B cell (primary cell): ENCODE results near the gene PDE11A. TPM values are rescaled to one million over a fixed set of nuclear protein-coding genes. Genes with fewer than 3 reads are reported as not detected.

Experiments used
- ATAC-seq: fragments of 200-7000 bp; cut with Tn5 transposase; one replicate; pipeline ENCODE4 v1.10.0; 2021; ENCODE audit warnings: low read depth, mild to moderate bottlenecking, moderate number of reproducible peaks, moderate library complexity
- CTCF ChIA-PET: fragments of 350-600 bp; sonication (Branson Sonifier 250); formaldehyde crosslinking; loops from one replicate; lab custom pipeline; 2021; ENCODE audit warnings: antibody characterized with exemption, inconsistent platforms; lab: Charles Lee
- POLR2A ChIA-PET: fragments of 350-600 bp; sonication (Branson Sonifier 250); formaldehyde crosslinking; loops from one replicate; lab custom pipeline; 2021; ENCODE audit warnings: antibody characterized with exemption; lab: Charles Lee
- DNase-seq: peaks from one replicate; pipeline ENCODE4 v3.0.0; 2013
- H2AFZ ChIP-seq: 2 replicates; pipeline ENCODE4 v1.6.1; 2012; ENCODE audit warnings: mild to moderate bottlenecking, low read depth, low read length; ENCODE audit not compliant: insufficient read depth, poor library complexity, severe bottlenecking
- H3K27ac ChIP-seq, 2 donors: 1 replicate in 1 of 2; 2 replicates in 1 of 2; pipeline ENCODE4 v1.5.1; 2012 to 2013; ENCODE audit warnings: low read length in 2 of 2, mild to moderate bottlenecking in 2 of 2, moderate library complexity in 1 of 2
- H3K27me3 ChIP-seq, 4 experiments: fragments of 200-600 bp in 1 of 4; sonication (generic) in 1 of 4; replicated peaks in 1 of 4; 1 replicate in 2 of 4; 2 replicates in 2 of 4; pipeline versions ENCODE4 v1.6.1 to v1.7.0; 2013 to 2016; ENCODE audit warnings: low read length in 3 of 4, mild to moderate bottlenecking in 2 of 4, mixed read lengths in 1 of 4, moderate library complexity in 1 of 4; ENCODE audit not compliant: insufficient read depth in 4 of 4, control insufficient read depth in 3 of 4; ENCODE audit errors: control extremely low read depth in 1 of 4
- H3K36me3 ChIP-seq, 2 experiments: replicated peaks in 1 of 2; 1 replicate in 1 of 2; 2 replicates in 1 of 2; pipeline versions ENCODE4 v1.6.1 to v1.7.1; 2013; ENCODE audit warnings: low read length in 1 of 2; ENCODE audit not compliant: insufficient read depth in 2 of 2, control insufficient read depth in 1 of 2; ENCODE audit errors: control extremely low read depth in 1 of 2, extremely low read depth in 1 of 2
- H3K4me1 ChIP-seq, 2 donors: fragments of 200-600 bp in 1 of 2; sonication (generic) in 1 of 2; 1 replicate in 1 of 2; 2 replicates in 1 of 2; pipeline versions ENCODE4 v1.5.1 to v1.6.1; 2013 to 2017; ENCODE audit warnings: low read length in 2 of 2; ENCODE audit not compliant: control insufficient read depth in 2 of 2, insufficient read depth in 2 of 2
- H3K4me2 ChIP-seq: replicated peaks from 2 replicates; pipeline ENCODE3; 2012; ENCODE audit warnings: mild to moderate bottlenecking, low read depth, low read length; ENCODE audit not compliant: poor library complexity, severe bottlenecking
- H3K4me3 ChIP-seq, 5 experiments: fragments of 200-600 bp in 1 of 5; sonication (generic) in 1 of 5; 1 replicate in 3 of 5; 2 replicates in 2 of 5; pipeline versions ENCODE4 v1.5.1 to v1.7.0; 2011 to 2016; ENCODE audit warnings: low read length in 4 of 5, mild to moderate bottlenecking in 4 of 5, low read depth in 2 of 5, control low read depth in 1 of 5, moderate library complexity in 1 of 5; ENCODE audit not compliant: insufficient read depth in 1 of 5; ENCODE audit errors: control extremely low read depth in 1 of 5, extremely low read depth in 1 of 5
- H3K79me2 ChIP-seq: fragments of 200-600 bp; sonication (generic); one replicate; pipeline ENCODE4 v1.6.0; 2016; ENCODE audit warnings: low read length; ENCODE audit not compliant: control insufficient read depth, insufficient read depth
- H3K9ac ChIP-seq: fragments of 200-600 bp; sonication (generic); 2 replicates; pipeline ENCODE4 v1.6.1; 2017; ENCODE audit warnings: mild to moderate bottlenecking, low read length, moderate library complexity
- H3K9me3 ChIP-seq, 3 donors: one replicate each; pipeline versions ENCODE4 v1.6.1 to v1.7.1; 2013; ENCODE audit warnings: low read length in 2 of 3; ENCODE audit not compliant: control insufficient read depth in 2 of 3, insufficient read depth in 1 of 3; ENCODE audit errors: control extremely low read depth in 1 of 3
- H4K20me1 ChIP-seq: 2 replicates; pipeline ENCODE4 v1.6.0; 2012; ENCODE audit warnings: mild to moderate bottlenecking, low read length; ENCODE audit not compliant: insufficient read depth, control insufficient read depth, poor library complexity, severe bottlenecking
- H3K27ac Mint-ChIP-seq: one replicate; pipeline ENCODE4 v1.8.0; 2021; ENCODE audit warnings: mixed read lengths
- H3K27me3 Mint-ChIP-seq: one replicate; pipeline ENCODE4 v1.8.0; 2021; ENCODE audit warnings: mixed read lengths
- H3K4me1 Mint-ChIP-seq: one replicate; pipeline ENCODE4 v1.8.0; 2021; ENCODE audit warnings: mixed read lengths
- H3K4me3 Mint-ChIP-seq: one replicate; pipeline ENCODE4 v1.8.0; 2021; ENCODE audit warnings: mixed read lengths
- H3K9me3 Mint-ChIP-seq: one replicate; pipeline ENCODE4 v1.8.0; 2022; ENCODE audit warnings: mixed read lengths; ENCODE audit not compliant: insufficient read depth
- EZH2 ChIP-seq: IDR thresholded peaks from 2 replicates; pipeline ENCODE4 v1.6.1; 2012; ENCODE audit warnings: borderline replicate concordance, low read depth, mild to moderate bottlenecking, moderate library complexity, low read length; ENCODE audit not compliant: insufficient read depth, poor library complexity, severe bottlenecking
- WGBS: methylation state at CpG from one replicate; pipeline ENCODE4 v1.1.5; 2013; ENCODE audit warnings: missing lambda C conversion rate; ENCODE audit not compliant: insufficient coverage; 5-methylcytosine and 5-hydroxymethylcytosine counted together
- intact Hi-C: fragments of 100-400 bp; cut with micrococcal nuclease; formaldehyde crosslinking; loops from one replicate; pipeline ENCODE4 v1.10.0; 2022
- polyA plus RNA-seq: library from polyadenylated mRNA; depleted of rRNA; stranded (reverse); fragments of >200 nt; gene quantifications from 2 replicates; pipeline ENCODE4 v1.2.3, GENCODE V29; 2012
- total RNA-seq, 2 donors: library from RNA; stranded (reverse); fragments of 120-200 nt in 1 of 2; gene quantifications; 1 replicate in 1 of 2; 2 replicates in 1 of 2; pipeline versions ENCODE4 v1.2.3 to v1.2.4, GENCODE V29; 2013 to 2022
- TF ChIP-seq, protein P1 (sequence below): fragments of 200-600 bp; IDR thresholded peaks from one replicate; pipeline ENCODE4 v1.8.0; 2022; ENCODE audit warnings: antibody characterized with exemption, mild to moderate bottlenecking

The PDE11A gene
- total and polyA plus RNA-seq, 2 donors (not counting 1 experiment from before 2014, with no cell fraction given) = 0.25 TPM; not detected in 1

DNA sequence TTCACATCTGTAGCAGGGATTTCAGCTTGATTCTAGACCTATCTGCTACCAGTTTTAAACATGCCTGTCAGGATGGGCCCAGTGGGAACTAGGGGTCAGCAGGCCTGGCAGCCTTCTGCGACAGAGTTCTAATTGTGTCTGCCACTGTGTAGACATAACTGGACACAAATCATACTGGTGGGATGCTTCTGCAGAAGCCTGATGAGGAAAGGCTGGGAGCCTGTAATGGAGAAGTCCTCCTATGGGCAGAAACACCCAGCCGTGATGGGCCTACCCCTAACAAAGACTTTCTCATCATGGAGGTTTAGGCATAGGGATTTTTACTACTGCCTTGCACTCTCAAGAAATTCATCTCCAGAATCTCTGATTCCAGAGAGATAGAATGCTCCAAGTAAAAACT lies 166.9 kb downstream of the PDE11A start:
- CTCF ChIA-PET = no interaction called here
- Mint-ChIP-seq H3K4me3 (no peak overlapping the region), H3K27ac (no peak overlapping the region), H3K9me3 (no peaks in the 10 kb centered on the region), H3K27me3 (peaks cover 3% of the 10 kb centered on the region), H3K4me1 (peaks cover 2% of the 10 kb centered on the region)
- POLR2A ChIA-PET = no interaction called here
- Histone ChIP-seq H3K4me2 (no peak overlapping the region), H3K36me3 (no peaks in the 10 kb centered on the region), H3K4me3 (no peak overlapping the region), H3K27ac (no peak overlapping the region), H2AFZ (no peak overlapping the region), H3K9ac (no peak overlapping the region), H3K9me3 (no peaks in the 10 kb centered on the region), H4K20me1 (no peaks in the 10 kb centered on the region), H3K79me2 (no peaks in the 10 kb centered on the region), H3K4me1 (no peaks in the 10 kb centered on the region), H3K27me3 (no peaks in the 10 kb centered on the region)
- no peak for TF ChIP-seq EZH2
- TF ChIP-seq, protein P1, sequence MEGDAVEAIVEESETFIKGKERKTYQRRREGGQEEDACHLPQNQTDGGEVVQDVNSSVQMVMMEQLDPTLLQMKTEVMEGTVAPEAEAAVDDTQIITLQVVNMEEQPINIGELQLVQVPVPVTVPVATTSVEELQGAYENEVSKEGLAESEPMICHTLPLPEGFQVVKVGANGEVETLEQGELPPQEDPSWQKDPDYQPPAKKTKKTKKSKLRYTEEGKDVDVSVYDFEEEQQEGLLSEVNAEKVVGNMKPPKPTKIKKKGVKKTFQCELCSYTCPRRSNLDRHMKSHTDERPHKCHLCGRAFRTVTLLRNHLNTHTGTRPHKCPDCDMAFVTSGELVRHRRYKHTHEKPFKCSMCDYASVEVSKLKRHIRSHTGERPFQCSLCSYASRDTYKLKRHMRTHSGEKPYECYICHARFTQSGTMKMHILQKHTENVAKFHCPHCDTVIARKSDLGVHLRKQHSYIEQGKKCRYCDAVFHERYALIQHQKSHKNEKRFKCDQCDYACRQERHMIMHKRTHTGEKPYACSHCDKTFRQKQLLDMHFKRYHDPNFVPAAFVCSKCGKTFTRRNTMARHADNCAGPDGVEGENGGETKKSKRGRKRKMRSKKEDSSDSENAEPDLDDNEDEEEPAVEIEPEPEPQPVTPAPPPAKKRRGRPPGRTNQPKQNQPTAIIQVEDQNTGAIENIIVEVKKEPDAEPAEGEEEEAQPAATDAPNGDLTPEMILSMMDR = no peak
- 92% methylated on average over 1 of the region's 2 CpGs for WGBS
- DNase-seq (no peak), ATAC-seq (no peak)
- intact Hi-C loops = no loop called here

DNA sequence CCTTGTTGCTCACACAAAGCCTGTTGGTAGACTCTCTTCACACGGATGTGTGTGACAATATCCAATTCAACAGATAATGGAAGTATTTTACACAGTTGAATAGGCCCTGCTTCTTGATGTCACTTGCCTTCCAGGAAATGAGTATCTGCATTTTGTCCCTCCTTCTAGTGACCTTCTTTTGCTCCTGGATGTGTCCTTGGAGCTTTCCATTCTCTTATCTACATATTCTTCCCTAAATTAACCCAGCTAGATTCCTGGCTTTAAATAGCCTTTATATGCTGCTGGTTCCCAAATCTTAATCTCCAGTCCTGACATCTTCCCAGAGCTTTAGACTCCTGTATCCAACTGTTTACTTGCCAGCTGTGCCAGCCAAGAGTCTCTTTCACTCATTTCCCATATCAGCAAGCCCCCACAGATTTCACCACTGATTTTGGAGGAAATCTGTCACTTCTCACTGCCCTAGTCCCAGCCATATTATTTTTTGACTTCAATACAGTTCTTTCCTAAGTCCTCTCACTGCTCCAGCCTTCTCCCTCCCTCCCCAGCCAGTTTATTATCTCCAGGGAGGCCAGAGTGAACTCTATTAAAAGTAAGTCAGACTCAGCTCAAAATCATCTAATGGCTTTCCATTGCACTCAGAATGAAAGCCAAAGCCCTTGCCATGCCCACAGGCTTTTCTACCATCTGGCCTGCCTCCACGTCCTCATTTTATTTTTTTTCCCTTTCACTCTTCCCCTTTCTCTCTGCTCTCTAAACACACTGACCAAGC lies 170.0 kb downstream of the PDE11A start:
- no peaks in the 10 kb centered on the region for H3K79me2 ChIP-seq
- 78% methylated on average over 2 of the region's 2 CpGs for WGBS

More for the DNA sequence above, 170.0 kb downstream of the PDE11A start:
- H3K27me3 ChIP-seq = no peaks in the 10 kb centered on the region
- intact Hi-C loops = no loop called here
- TF ChIP-seq, protein P1 = no peak
- no peak for TF ChIP-seq EZH2
- H3K9ac ChIP-seq = no peak overlapping the region
- H4K20me1 ChIP-seq = no peaks in the 10 kb centered on the region
- no peak overlapping the region for H3K27ac ChIP-seq
- H3K4me1 ChIP-seq = no peaks in the 10 kb centered on the region
- ChIA-PET POLR2A (no interaction called here), CTCF (no interaction called here)
- ATAC-seq (no peak), DNase-seq (no peak)
- no peaks in the 10 kb centered on the region for H3K9me3 ChIP-seq
- Mint-ChIP-seq H3K9me3 (no peaks in the 10 kb centered on the region), H3K4me1 (no peaks in the 10 kb centered on the region), H3K27ac (no peak overlapping the region), H3K27me3 (peaks cover 3% of the 10 kb centered on the region), H3K4me3 (no peak overlapping the region)
- H3K4me3 ChIP-seq = no peak overlapping the region
- H3K36me3 ChIP-seq = no peaks in the 10 kb centered on the region
- H3K4me2 ChIP-seq = no peak overlapping the region
- H2AFZ ChIP-seq = no peak overlapping the region
